K562 (cell line): ENCODE measurements around the gene PUM1. TPM values are rescaled to one million over a fixed set of nuclear protein-coding genes. Genes with fewer than 3 reads are reported as not detected.

Source experiments
- ATF1 ChIP-seq, 2 experiments: fragments of 450-650 bp in 1 of 2; IDR thresholded peaks; 2 replicates each; pipeline ENCODE4 v1.6.1; 2016; ENCODE audit warnings: missing compliant biosample characterization in 1 of 2, missing genetic modification characterization in 1 of 2
- DPF2 ChIP-seq: fragments of 450-650 bp; IDR thresholded peaks from 2 replicates; pipeline ENCODE4 v1.6.1; 2016
- FOXJ2 ChIP-seq: fragments of 200-800 bp; sonication (Bioruptor generic); IDR thresholded peaks from 2 replicates; pipeline ENCODE4 v1.6.1; 2016; ENCODE audit warnings: missing genetic modification characterization, missing compliant biosample characterization
- GATA2 ChIP-seq: sonication (generic); formaldehyde crosslinking; IDR thresholded peaks from 2 replicates; pipeline ENCODE4 v1.4.0; 2020; ENCODE audit warnings: mild to moderate bottlenecking, missing genetic modification reagents
- LCOR ChIP-seq: sonication (generic); formaldehyde crosslinking; IDR thresholded peaks from 2 replicates; pipeline ENCODE4 v1.8.0; 2022; ENCODE audit warnings: mild to moderate bottlenecking, missing genetic modification reagents
- MECOM ChIP-seq: fragments of 250-450 bp; sonication (Bioruptor Pico); IDR thresholded peaks from 2 replicates; pipeline ENCODE4 v1.8.0; 2022; ENCODE audit warnings: inconsistent platforms
- NCOA1 ChIP-seq: fragments of 450-650 bp; IDR thresholded peaks from 2 replicates; pipeline ENCODE4 v1.6.1; 2016; ENCODE audit warnings: low read depth
- NR2C1 ChIP-seq, 2 experiments: fragments of 450-650 bp; IDR thresholded peaks; 2 replicates each; pipeline ENCODE4 v1.6.1; 2017; ENCODE audit warnings: mild to moderate bottlenecking in 2 of 2, antibody characterized with exemption in 1 of 2, inconsistent platforms in 1 of 2, missing compliant biosample characterization in 1 of 2, missing genetic modification characterization in 1 of 2
- PHF21A ChIP-seq: fragments of 450-650 bp; IDR thresholded peaks from 2 replicates; pipeline ENCODE4 v1.6.1; 2017; ENCODE audit warnings: low read depth, borderline replicate concordance
- PTBP1 ChIP-seq: fragments of 200-400 bp; formaldehyde crosslinking; IDR thresholded peaks from 2 replicates; pipeline ENCODE4 v1.6.1; 2017; ENCODE audit warnings: low read depth, low read length
- PTTG1 ChIP-seq: fragments of 450-650 bp; IDR thresholded peaks from 2 replicates; pipeline ENCODE4 v1.6.1; 2016; ENCODE audit warnings: low read depth, mild to moderate bottlenecking, missing genetic modification characterization, missing compliant biosample characterization
- TAF9B ChIP-seq: fragments of 450-650 bp; IDR thresholded peaks from 2 replicates; pipeline ENCODE4 v1.6.1; 2018; ENCODE audit warnings: mild to moderate bottlenecking; ENCODE audit not compliant: partially characterized antibody
- TARDBP ChIP-seq: fragments of 450-650 bp; IDR thresholded peaks from 2 replicates; pipeline ENCODE4 v1.6.1; 2016
- TCF3 ChIP-seq: sonication (generic); formaldehyde crosslinking; IDR thresholded peaks from 2 replicates; pipeline ENCODE4 v1.4.0; 2020; ENCODE audit warnings: mild to moderate bottlenecking, missing genetic modification reagents
- ZFX ChIP-seq: sonication (generic); formaldehyde crosslinking; IDR thresholded peaks from 2 replicates; pipeline ENCODE4 v1.8.0; 2022; ENCODE audit warnings: mild to moderate bottlenecking, missing genetic modification reagents, moderate library complexity
- ZNF253 ChIP-seq: fragments of 250-450 bp; sonication (Bioruptor Pico); conservative IDR thresholded peaks from 2 replicates; pipeline ENCODE4 v1.6.1; 2021; ENCODE audit warnings: mild to moderate bottlenecking
- ZNF699 ChIP-seq: fragments of 250-450 bp; sonication (Bioruptor Pico); IDR thresholded peaks from 2 replicates; pipeline ENCODE4 v1.8.0; 2021; ENCODE audit warnings: mild to moderate bottlenecking, moderate library complexity; ENCODE audit not compliant: insufficient replicate concordance
- polyA plus RNA-seq, 8 experiments: library from polyadenylated mRNA; depleted of rRNA in 4 of 8; stranded (reverse) in 5 of 8; unstranded in 3 of 8; fragments of >200 nt; fragmentation: Nextera tagmentation in 2 of 8; fragmentation: Illumina TruSeq in 1 of 8; extraction: Ambion mirVana in 2 of 8; extraction: Trizol in 1 of 8; gene quantifications; 2 replicates each; pipeline versions ENCODE4 v1.2.1 to v1.2.3, GENCODE V29; 2011 to 2014; ENCODE audit warnings: inconsistent platforms in 1 of 8, missing spikeins in 1 of 8
- total RNA-seq, 7 experiments: library from RNA; depleted of rRNA in 6 of 7; stranded (reverse); fragments of >200 nt in 6 of 7; fragmentation: Illumina TruSeq in 2 of 7; extraction: Trizol in 2 of 7; gene quantifications; 2 replicates each; pipeline versions ENCODE4 v1.2.1 to v1.2.3, GENCODE V29; 2011 to 2021; ENCODE audit warnings: low replicate concordance in 1 of 7
- TF ChIP-seq, protein P1 (sequence below): fragments of 200-800 bp; sonication (Bioruptor generic); IDR thresholded peaks from 2 replicates; pipeline ENCODE4 v1.6.1; 2017; ENCODE audit warnings: missing genetic modification characterization, missing compliant biosample characterization
- TF ChIP-seq, protein P2 (sequence below): sonication (generic); formaldehyde crosslinking; IDR thresholded peaks from 2 replicates; pipeline ENCODE4 v1.8.0; 2023; ENCODE audit warnings: mild to moderate bottlenecking, missing genetic modification reagents
- TF ChIP-seq, protein P3 (sequence below): sonication (generic); formaldehyde crosslinking; IDR thresholded peaks from 2 replicates; pipeline ENCODE4 v1.5.0; 2020; ENCODE audit warnings: missing genetic modification reagents
- TF ChIP-seq, protein P4 (sequence below): fragments of 450-650 bp; IDR thresholded peaks from 2 replicates; pipeline ENCODE4 v1.6.1; 2017; ENCODE audit warnings: antibody characterized with exemption

Gene PUM1
- total and polyA plus RNA-seq, 9 of the 15 experiments (the other 6 are each of a cell fraction or from before 2014, with no cell fraction given) = 37.7 to 104 (median 55.7) TPM

DNA sequence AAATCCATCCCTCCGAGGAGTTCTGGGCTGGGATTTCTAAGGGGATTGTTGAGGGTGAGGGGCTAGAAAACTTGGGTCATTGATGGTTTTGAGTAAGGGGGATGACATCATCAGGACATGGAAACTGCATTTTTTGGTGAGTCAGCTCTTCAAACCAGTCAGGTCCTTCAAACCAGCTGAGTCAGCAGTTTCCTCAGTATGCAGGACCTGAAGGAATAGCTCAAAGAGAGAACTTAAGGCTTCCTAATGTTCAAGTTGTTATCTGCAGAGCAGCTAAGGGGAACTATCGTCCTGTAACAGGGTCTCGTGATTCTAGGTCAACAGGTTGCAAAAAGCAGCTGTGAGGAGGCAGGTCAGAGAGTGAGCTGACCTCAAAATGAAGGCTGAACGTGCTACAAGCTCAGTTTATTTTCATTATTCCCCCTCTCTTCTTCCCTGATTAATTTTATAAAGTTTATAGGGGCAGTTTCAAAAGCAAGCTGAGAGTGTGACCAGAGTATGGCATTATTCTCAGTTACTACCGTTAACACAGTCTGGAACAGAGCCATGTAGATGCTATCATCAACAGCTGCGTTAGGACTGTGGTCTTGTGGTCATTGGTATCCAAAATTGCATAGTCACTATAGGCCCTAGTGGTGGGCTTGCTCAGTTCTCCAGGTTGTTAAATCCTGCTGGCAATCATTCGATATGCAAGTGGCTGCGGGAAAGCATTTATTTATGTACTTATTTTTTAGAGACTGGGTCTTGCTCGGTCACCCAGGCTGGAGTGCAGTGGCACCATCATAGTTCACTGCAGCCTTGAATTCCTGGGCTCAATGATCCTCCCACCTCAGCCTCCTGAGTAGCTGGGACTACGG lies 146.3 kb downstream of the PUM1 start (continued):
- TF ChIP-seq FOXJ2 (tag) = peak; percentile 83
- TF ChIP-seq, protein P1, sequence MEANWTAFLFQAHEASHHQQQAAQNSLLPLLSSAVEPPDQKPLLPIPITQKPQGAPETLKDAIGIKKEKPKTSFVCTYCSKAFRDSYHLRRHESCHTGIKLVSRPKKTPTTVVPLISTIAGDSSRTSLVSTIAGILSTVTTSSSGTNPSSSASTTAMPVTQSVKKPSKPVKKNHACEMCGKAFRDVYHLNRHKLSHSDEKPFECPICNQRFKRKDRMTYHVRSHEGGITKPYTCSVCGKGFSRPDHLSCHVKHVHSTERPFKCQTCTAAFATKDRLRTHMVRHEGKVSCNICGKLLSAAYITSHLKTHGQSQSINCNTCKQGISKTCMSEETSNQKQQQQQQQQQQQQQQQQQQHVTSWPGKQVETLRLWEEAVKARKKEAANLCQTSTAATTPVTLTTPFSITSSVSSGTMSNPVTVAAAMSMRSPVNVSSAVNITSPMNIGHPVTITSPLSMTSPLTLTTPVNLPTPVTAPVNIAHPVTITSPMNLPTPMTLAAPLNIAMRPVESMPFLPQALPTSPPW (CRISPR knock-in tag) = peak; percentile 24; the same call in 1 of the 2 replicates
- TF ChIP-seq TARDBP = no peak; the same call in 1 of the 2 replicates
- TF ChIP-seq ATF1 (CRISPR knock-in tag; IDR thresholded peaks at IDR 0.05) = no peak
- peak; percentile 87 for TF ChIP-seq ATF1 (tag; IDR thresholded peaks at IDR 0.05)
- TF ChIP-seq ZFX (CRISPR knock-in tag) = peak; percentile 66
- no peak for TF ChIP-seq ZNF699 (CRISPR knock-in tag)
- peak; percentile 64 for TF ChIP-seq TCF3
- TF ChIP-seq PTTG1 = no peak
- peak; percentile 99 for TF ChIP-seq TAF9B
- TF ChIP-seq GATA2 = peak; percentile 67
- no peak for TF ChIP-seq PTBP1
- TF ChIP-seq DPF2 = peak; percentile 98
- no peak for TF ChIP-seq LCOR
- TF ChIP-seq NCOA1 = peak; percentile 74; the same call in 1 of the 2 replicates
- no peak for TF ChIP-seq ZNF253 (CRISPR knock-in tag)
- TF ChIP-seq, protein P2, sequence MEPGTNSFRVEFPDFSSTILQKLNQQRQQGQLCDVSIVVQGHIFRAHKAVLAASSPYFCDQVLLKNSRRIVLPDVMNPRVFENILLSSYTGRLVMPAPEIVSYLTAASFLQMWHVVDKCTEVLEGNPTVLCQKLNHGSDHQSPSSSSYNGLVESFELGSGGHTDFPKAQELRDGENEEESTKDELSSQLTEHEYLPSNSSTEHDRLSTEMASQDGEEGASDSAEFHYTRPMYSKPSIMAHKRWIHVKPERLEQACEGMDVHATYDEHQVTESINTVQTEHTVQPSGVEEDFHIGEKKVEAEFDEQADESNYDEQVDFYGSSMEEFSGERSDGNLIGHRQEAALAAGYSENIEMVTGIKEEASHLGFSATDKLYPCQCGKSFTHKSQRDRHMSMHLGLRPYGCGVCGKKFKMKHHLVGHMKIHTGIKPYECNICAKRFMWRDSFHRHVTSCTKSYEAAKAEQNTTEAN = no peak
- TF ChIP-seq PHF21A = no peak
- no peak for TF ChIP-seq MECOM
- TF ChIP-seq, protein P3, sequence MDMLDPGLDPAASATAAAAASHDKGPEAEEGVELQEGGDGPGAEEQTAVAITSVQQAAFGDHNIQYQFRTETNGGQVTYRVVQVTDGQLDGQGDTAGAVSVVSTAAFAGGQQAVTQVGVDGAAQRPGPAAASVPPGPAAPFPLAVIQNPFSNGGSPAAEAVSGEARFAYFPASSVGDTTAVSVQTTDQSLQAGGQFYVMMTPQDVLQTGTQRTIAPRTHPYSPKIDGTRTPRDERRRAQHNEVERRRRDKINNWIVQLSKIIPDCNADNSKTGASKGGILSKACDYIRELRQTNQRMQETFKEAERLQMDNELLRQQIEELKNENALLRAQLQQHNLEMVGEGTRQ = no peak
- TF ChIP-seq, protein P4, sequence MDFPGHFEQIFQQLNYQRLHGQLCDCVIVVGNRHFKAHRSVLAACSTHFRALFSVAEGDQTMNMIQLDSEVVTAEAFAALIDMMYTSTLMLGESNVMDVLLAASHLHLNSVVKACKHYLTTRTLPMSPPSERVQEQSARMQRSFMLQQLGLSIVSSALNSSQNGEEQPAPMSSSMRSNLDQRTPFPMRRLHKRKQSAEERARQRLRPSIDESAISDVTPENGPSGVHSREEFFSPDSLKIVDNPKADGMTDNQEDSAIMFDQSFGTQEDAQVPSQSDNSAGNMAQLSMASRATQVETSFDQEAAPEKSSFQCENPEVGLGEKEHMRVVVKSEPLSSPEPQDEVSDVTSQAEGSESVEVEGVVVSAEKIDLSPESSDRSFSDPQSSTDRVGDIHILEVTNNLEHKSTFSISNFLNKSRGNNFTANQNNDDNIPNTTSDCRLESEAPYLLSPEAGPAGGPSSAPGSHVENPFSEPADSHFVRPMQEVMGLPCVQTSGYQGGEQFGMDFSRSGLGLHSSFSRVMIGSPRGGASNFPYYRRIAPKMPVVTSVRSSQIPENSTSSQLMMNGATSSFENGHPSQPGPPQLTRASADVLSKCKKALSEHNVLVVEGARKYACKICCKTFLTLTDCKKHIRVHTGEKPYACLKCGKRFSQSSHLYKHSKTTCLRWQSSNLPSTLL = no peak
- TF ChIP-seq NR2C1 (IDR thresholded peaks at IDR 0.05) = peak; percentile 74; the same call in 1 of the 2 replicates
- peak; percentile 77 for TF ChIP-seq NR2C1 (tag; IDR thresholded peaks at IDR 0.05)
